Activated CD4-positive, alpha-beta memory T cell treated with anti-CD3 and anti-CD28 coated beads for 36 hours (primary cell): ENCODE results near the gene GRAMD1A. TPM values are rescaled to one million over a fixed set of nuclear protein-coding genes. Genes with fewer than 3 reads are reported as not detected.

Experiments used
- CTCF ChIA-PET: fragments of 350-600 bp; sonication (Branson Sonifier 250); formaldehyde crosslinking; loops from one replicate; lab custom pipeline; 2021; ENCODE audit warnings: antibody characterized with exemption, inconsistent platforms; lab: Charles Lee
- POLR2A ChIA-PET: fragments of 350-600 bp; sonication (Branson Sonifier 250); formaldehyde crosslinking; loops from one replicate; lab custom pipeline; 2021; ENCODE audit warnings: antibody characterized with exemption; lab: Charles Lee
- DNase-seq: peaks from one replicate; pipeline ENCODE4 v3.0.0-alpha.2; 2020
- H3K27ac Mint-ChIP-seq: one replicate; pipeline ENCODE4 v1.8.0; 2021; ENCODE audit warnings: mixed read lengths
- H3K27me3 Mint-ChIP-seq: one replicate; pipeline ENCODE4 v1.8.0; 2021; ENCODE audit warnings: mixed read lengths
- H3K36me3 Mint-ChIP-seq: one replicate; pipeline ENCODE4 v1.8.0; 2021; ENCODE audit warnings: mixed read lengths
- H3K4me1 Mint-ChIP-seq: one replicate; pipeline ENCODE4 v1.8.0; 2021; ENCODE audit warnings: low read depth, mixed read lengths
- H3K4me3 Mint-ChIP-seq: one replicate; pipeline ENCODE4 v1.8.0; 2021; ENCODE audit warnings: mild to moderate bottlenecking, mixed read lengths
- H3K9me3 Mint-ChIP-seq: one replicate; pipeline ENCODE4 v1.8.0; 2021; ENCODE audit warnings: mixed read lengths
- intact Hi-C: fragments of 100-400 bp; cut with micrococcal nuclease; formaldehyde crosslinking; loops from one replicate; pipeline ENCODE4 v1.15.1; 2023
- total RNA-seq, 2 experiments: library from RNA; stranded (reverse); gene quantifications; one replicate each; pipeline ENCODE4 v1.2.3, GENCODE V29; 2021

Gene GRAMD1A
- total RNA-seq, 2 experiments from 2014 or later: 204 to 223 TPM

DNA sequence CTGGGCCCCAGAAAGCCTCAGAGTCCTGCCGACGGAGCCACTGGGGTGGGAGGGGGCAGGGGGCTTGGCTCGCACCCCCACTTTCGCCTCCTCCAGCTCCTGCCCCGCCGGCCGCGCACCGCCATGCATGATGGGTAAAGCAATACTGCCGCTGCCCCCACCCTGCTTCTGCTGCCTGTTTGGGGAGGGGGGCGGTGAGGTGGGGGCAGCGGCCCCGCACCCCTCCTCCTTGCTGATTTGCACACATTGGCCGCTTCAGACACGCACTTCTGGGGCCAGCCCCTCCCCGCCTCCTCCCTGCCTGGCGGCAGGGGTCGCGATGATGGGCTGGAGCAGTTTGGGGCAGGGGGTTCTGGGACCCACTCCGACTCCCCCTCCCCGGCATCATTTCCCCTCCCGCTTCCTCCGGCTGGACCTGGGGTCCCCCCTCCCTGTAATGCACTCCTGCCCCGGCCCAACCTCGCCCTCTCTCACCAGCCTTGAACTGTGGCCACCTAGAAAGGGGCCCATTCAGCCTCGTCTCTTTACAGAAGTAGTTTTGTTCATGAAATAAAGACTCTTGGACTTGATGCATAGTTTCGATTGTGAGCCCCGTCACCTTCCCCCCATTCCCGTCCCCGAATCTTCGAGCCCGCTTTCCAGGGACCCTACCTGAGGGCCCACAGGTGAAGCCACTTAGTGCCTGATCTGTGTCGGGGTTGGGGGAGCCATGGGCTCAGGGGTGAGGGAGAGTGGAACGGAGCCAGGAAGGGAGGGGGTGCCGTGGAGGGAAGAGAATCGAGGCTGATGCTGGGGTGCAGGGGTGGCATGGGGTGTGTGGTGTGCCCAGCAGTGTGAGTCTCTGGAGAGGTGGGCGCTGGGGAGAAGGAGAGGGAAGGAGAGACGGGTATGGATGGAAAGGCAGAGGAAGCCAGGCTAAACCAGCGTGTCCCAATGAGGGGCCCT, 40.0 kb downstream of the GRAMD1A start:
- H3K27me3 Mint-ChIP-seq: peaks cover 10% of the 10 kb centered on the region
- no peak for DNase-seq
- intact Hi-C loops: loop anchor here (5.0 kb wide), 1 partner anchor 102 kb away; the partner anchor contains the start of gene FXYD7
- POLR2A ChIA-PET: no interaction called here
- H3K27ac Mint-ChIP-seq: no peak overlapping the region
- peak overlapping the region; percentile 52 for H3K4me3 Mint-ChIP-seq
- CTCF ChIA-PET: no interaction called here
- no peaks in the 10 kb centered on the region for H3K9me3 Mint-ChIP-seq
- no peaks in the 10 kb centered on the region for H3K36me3 Mint-ChIP-seq
- peaks cover 17% of the 10 kb centered on the region for H3K4me1 Mint-ChIP-seq

DNA sequence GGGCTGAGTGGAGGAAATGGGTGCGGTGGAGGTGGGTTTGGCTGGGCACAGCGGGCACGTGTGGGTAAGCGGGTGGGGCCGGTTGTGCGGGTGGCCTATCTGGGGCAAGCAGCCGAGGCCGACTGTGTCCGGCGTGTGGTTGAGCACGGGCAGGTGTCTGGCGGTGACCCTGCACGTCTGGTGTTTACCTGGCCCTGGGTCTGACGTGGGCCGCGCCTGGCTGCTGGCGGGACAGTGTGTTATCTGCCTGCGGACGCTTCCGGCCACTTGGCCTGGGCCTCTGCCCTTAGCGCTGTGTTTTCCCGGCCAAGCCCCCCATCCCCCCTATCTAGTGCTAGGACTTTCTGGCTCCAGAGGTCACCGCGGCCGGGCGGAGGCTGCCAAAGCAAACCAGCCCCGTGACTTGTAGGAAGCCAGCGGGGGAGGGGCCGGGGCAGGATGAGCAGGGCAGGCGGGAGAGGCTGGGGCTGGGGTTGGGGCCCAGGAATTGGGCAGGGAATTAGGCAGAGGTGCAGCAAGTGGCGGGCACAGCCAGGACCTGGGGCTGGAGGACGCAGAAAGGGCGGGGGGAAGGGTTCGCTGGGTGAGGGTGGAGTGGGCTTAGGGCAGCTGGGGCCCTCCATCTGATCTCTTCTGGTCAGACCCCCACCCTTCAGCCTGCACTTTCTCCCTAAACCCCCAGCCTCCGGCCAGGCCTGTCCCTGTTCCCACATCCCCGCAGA, 40.9 kb downstream of the GRAMD1A start:
- Mint-ChIP-seq H3K4me1 (peaks cover 25% of the 10 kb centered on the region), H3K9me3 (no peaks in the 10 kb centered on the region), H3K27ac (no peak overlapping the region), H3K27me3 (peaks cover 10% of the 10 kb centered on the region), H3K36me3 (no peaks in the 10 kb centered on the region), H3K4me3 (peak overlapping the region; percentile 52)
- peak; percentile 47 for DNase-seq
- intact Hi-C loops: loop anchor here (5.0 kb wide), 1 partner anchor 101 kb away; the partner anchor contains the start of gene FXYD7
- POLR2A ChIA-PET: no interaction called here
- CTCF ChIA-PET: no interaction called here

DNA sequence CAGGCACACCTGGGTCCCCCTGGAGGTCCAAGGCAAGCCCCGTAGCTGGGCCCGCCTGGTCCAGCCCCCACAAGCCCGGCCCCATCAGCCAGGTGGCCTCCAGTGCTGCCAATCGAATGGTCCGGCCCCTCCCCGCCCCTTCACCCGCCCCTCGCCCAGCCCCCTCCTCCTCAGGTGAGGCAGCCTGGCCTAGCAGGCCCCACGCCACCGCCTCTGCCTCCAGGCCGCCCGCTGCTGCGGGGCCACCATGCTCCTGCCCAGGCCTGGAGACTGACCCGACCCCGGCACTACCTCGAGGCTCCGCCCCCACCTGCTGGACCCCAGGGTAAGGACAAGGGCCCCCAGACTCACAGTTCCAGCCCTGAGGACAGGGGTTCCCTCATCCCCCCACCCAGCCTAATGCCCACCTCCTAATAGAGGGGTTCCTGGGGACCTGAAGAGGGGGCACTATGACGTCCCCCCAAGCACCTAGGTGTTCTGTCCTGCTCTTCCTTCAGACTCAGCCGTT, 41.5 kb downstream of the GRAMD1A start, which contains the start of gene HPN:
Gene HPN (plus strand): TSS at position 174 of the 508 bp plus-strand sequence. CDS start 786 bp downstream, outside the sequence.
- ChIA-PET POLR2A (no interaction called here), CTCF (interaction anchor here (1.0 kb wide), 1 partner anchor 11 kb away, joined by 3 read pairs; no protein-coding TSS in a partner anchor)
- Mint-ChIP-seq H3K27ac (no peak within 1 kb of the TSS), H3K27me3 (peaks cover 10% of the 10 kb centered on the region), H3K4me1 (peaks cover 25% of the 10 kb centered on the region), H3K4me3 (peak within 1 kb of the TSS; percentile 52), H3K9me3 (no peaks in the 10 kb centered on the region), H3K36me3 (no peaks in the 10 kb centered on the region)
- DNase-seq: no peak
- intact Hi-C loops: loop anchor here (5.0 kb wide), 1 partner anchor 101 kb away; the partner anchor contains the start of gene FXYD7

DNA sequence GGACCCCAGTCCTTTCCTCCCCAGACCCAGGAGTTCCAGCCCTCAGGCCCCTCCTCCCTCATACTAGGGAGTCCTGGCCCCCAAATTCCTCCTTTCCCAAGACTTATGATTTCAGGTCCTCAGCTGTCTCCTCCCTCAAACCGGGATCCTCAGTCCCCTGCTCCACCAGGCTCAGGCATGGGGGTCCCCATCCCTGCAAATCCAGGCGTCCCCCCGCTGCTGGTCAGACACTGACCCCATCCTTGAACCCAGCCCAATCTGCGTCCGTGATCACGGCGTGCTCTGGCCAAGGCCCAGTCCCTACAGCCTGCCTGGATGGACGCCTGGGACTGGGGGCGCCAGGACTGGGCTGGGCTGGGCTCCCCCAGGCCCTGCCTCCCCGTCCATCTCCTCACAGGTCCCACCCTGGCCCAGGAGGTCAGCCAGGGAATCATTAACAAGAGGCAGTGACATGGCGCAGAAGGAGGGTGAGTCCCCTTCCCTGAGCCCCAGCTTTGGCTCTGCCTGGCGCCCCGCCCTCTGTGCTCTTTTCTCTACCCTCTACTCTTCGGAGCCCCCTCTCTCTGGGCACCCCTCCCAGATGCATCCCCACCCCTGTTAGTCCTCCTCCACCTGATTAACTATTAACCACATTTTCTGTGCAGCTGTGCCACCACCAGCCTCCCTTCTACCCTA, 42.1 kb downstream of the GRAMD1A start:
- no peak overlapping the region for H3K4me3 Mint-ChIP-seq
- peaks cover 10% of the 10 kb centered on the region for H3K27me3 Mint-ChIP-seq
- peaks cover 25% of the 10 kb centered on the region for H3K4me1 Mint-ChIP-seq
- intact Hi-C loops: loop anchor here (5.0 kb wide), 1 partner anchor 100 kb away; the partner anchor contains the start of gene FXYD7
- POLR2A ChIA-PET: no interaction called here
- CTCF ChIA-PET: interaction anchor here (1.0 to 3.0 kb wide), 3 partner anchors 11 to 45 kb away, joined by 3 to 22 read pairs (median 22); no protein-coding TSS in a partner anchor
- H3K9me3 Mint-ChIP-seq: no peaks in the 10 kb centered on the region
- no peak for DNase-seq
- no peaks in the 10 kb centered on the region for H3K36me3 Mint-ChIP-seq
- H3K27ac Mint-ChIP-seq: no peak overlapping the region

DNA sequence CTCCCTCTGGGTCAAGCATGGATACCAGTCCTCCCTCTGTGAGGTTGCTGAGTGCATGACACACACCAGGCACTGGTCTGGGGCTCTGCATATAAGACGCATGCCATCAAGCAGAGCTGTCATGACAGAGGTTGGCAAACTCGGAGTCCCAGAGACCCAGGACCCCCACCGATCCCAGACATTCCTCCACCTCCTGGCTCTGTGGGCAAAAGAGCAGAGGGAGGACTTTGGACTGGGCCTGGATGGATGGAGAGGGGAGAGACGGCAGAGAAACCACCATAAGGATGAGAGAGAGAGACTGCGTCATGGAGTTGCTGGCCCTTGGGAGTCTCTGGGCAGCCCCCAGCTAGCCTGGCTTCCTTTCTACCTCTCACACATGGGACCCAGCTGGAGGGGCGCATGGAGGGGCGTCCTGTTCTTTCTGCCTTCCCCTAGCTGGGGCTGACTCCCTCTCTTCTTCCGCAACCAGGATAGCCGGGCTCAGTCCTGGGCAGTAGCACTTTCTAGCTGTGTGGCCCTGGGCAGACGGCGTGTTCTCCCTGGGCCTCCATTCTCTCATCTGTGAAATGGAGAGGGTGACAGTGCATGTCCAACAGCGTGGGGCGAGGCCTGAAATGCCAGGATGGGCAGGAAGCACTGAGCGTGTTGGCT, 43.0 kb downstream of the GRAMD1A start:
- Mint-ChIP-seq H3K27me3 (peaks cover 10% of the 10 kb centered on the region), H3K9me3 (no peaks in the 10 kb centered on the region), H3K4me3 (no peak overlapping the region), H3K4me1 (peaks cover 25% of the 10 kb centered on the region), H3K36me3 (no peaks in the 10 kb centered on the region), H3K27ac (no peak overlapping the region)
- ChIA-PET POLR2A (no interaction called here), CTCF (interaction anchor here (0.9 to 3.0 kb wide), 16 partner anchors 9 to 465 kb away, joined by 3 to 22 read pairs (median 10); partner anchors contain the start of gene ZNF30)
- intact Hi-C loops: loop anchor here (5.0 kb wide), 1 partner anchor 99 kb away; the partner anchor contains the start of gene FXYD7
- DNase-seq: no peak

DNA sequence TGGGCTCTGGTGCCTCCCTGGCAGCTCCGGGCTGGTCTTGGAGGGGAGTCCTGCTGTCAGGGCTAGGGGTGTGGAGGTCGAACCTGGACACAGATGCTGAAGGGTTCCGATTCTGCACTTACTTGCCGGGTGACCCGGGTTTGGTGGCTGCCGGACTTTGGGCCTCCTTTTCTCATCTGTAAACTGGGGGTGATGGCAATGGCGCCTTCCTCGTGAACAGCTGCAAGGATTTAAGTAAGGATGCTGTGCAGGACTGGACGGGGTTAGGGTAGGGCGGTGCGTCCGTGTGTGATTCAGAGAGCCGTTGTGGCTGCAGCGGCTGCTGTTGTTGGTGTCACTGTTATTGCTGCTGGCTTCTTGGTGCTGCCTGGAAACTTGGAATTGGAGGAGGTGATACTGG, 43.8 kb downstream of the GRAMD1A start:
- POLR2A ChIA-PET: no interaction called here
- no peak for DNase-seq
- H3K4me3 Mint-ChIP-seq: no peak overlapping the region
- H3K36me3 Mint-ChIP-seq: no peaks in the 10 kb centered on the region
- peaks cover 10% of the 10 kb centered on the region for H3K27me3 Mint-ChIP-seq
- CTCF ChIA-PET: interaction anchor here (0.8 to 3.0 kb wide), 40 partner anchors 10 to 464 kb away, joined by 3 to 22 read pairs (median 5); partner anchors contain the start of genes FXYD5 and ZNF30
- H3K4me1 Mint-ChIP-seq: peaks cover 25% of the 10 kb centered on the region
- no peak overlapping the region for H3K27ac Mint-ChIP-seq
- intact Hi-C loops: loop anchor here (1.0 to 5.0 kb wide), 3 partner anchors 46 to 98 kb away; partner anchors contain the start of gene FXYD7
- no peaks in the 10 kb centered on the region for H3K9me3 Mint-ChIP-seq

DNA sequence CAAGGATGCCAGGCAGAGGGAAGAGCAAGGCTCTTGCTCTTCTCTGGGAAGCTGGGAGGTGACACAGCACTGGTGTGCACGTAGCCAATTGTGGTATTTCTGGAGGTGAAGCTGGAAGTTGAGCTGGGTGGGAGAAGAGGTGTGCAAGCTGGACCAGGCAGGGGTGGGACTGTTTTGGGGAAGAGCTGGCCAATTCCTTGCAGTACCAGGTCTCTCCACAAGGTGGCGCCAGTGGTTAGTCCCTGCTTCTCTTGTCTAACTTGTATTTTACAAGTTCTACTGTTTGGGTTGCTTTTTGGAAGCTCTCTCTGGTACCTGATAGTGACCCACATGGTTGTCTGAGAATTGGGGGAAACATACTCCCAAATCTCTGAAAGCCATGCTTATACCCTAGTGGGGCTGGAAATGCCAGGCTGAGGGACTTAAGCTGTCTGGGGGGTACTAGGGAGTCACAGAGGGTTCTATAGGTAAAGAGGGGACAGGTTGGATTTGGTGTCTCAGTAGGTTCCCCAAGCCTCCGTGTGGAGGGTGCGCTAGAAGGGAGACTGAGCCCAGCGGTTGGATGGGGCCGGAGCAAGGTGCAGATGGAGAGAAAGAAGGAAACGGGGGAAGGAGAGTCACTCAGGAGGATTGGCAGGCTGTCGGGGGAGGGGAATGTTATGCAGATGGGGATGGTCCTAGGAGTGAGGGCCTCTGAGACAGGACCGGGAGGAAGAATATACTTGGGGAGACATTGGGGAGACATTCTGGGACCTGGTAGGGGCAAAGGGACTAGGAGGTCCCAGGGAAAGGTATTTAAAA, 44.4 kb downstream of the GRAMD1A start:
- H3K4me1 Mint-ChIP-seq: peaks cover 25% of the 10 kb centered on the region

DNA sequence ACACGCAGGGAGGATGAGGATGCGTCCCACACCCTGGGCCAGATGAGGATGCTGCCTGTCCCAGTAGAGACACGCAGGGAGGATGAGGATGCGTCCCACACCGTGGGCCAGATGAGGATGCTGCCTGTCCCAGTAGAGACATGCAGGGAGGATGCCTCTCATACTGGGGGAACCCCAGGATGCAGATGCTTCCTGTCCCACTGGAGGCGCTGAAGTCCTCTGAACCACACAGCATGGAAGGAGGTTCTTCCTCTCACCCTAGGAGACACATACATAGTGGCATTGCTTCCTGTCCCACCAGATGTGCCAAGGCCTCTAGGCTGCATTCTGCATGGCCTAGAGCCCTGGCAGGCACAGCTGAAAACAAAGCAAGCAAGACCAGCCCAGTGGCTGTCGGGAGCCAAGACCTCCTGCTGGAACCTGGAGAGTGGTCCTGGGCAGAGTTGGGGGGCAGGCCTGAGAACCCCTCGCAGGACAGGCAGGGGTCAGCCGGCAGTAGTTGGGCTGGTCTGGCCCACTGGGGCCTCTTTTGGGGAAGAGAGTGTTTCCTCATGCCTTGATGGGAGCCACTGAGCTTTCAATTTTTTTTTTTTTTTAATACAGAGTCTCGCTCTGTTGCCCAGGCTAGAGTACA, 45.7 kb downstream of the GRAMD1A start:
- POLR2A ChIA-PET: no interaction called here
- H3K27me3 Mint-ChIP-seq: peaks cover 5% of the 10 kb centered on the region
- no peaks in the 10 kb centered on the region for H3K9me3 Mint-ChIP-seq
- H3K4me1 Mint-ChIP-seq: peaks cover 18% of the 10 kb centered on the region
- intact Hi-C loops: loop anchor here (2.0 kb wide), 1 partner anchor 73 kb away; no protein-coding TSS in a partner anchor
- DNase-seq: peak; percentile 68
- CTCF ChIA-PET: interaction anchor here (0.6 to 1.5 kb wide), 8 partner anchors 10 to 1168 kb away, joined by 3 to 5 read pairs (median 3); partner anchors contain the start of gene ZNF565
- H3K27ac Mint-ChIP-seq: no peak overlapping the region
- H3K36me3 Mint-ChIP-seq: no peaks in the 10 kb centered on the region
- H3K4me3 Mint-ChIP-seq: no peak overlapping the region

More for the DNA sequence above, 44.4 kb downstream of the GRAMD1A start:
- Mint-ChIP-seq H3K27me3 (peaks cover 10% of the 10 kb centered on the region), H3K27ac (peak overlapping the region; percentile 21), H3K36me3 (no peaks in the 10 kb centered on the region), H3K4me3 (no peak overlapping the region), H3K9me3 (no peaks in the 10 kb centered on the region)
- DNase-seq: peak; percentile 77
- intact Hi-C loops: loop anchor here (1.0 to 5.0 kb wide), 3 partner anchors 46 to 98 kb away; partner anchors contain the start of gene FXYD7
- ChIA-PET POLR2A (no interaction called here), CTCF (interaction anchor here (0.7 to 3.0 kb wide), 46 partner anchors 9 to 464 kb away, joined by 3 to 22 read pairs (median 5); partner anchors contain the start of genes FXYD5 and ZNF30)

DNA sequence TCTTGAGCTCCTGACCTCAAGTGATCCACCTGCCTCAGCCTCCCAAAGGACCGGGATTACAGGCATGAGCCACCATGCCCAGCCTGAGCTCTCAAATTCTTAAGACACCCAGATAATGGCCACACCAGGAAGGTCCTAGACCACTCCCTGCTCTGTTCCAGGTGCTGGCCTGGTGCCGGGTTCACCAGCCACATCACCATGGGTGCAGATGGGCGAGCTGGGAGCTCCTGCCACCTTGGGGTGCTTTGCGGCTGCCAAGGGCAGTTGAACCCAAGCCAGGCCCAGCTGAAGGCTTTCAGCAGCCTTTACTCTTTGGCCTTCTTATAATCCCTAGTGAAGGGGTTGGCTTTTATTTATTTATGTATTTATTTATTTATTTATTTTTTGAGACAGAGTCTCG, 46.3 kb downstream of the GRAMD1A start:
- Mint-ChIP-seq H3K36me3 (no peaks in the 10 kb centered on the region), H3K4me3 (no peak overlapping the region), H3K4me1 (peaks cover 12% of the 10 kb centered on the region), H3K9me3 (no peaks in the 10 kb centered on the region), H3K27ac (no peak overlapping the region), H3K27me3 (peaks cover 5% of the 10 kb centered on the region)
- intact Hi-C loops: no loop called here
- ChIA-PET POLR2A (no interaction called here), CTCF (interaction anchor here (0.6 to 1.5 kb wide), 6 partner anchors 9 to 1168 kb away, joined by 3 to 5 read pairs (median 4); partner anchors contain the start of gene ZNF565)
- no peak for DNase-seq
